WTC11 (cell line): ENCODE data around the gene DENND6A.

Source experiments
- ATF3 ChIP-seq: sonication (generic); formaldehyde crosslinking; conservative IDR thresholded peaks from 2 replicates; pipeline ENCODE4 v1.8.1; 2022; ENCODE audit warnings: mild to moderate bottlenecking, missing genetic modification reagents
- CREB1 ChIP-seq: sonication (generic); formaldehyde crosslinking; IDR thresholded peaks from 2 replicates; pipeline ENCODE4 v1.8.0; 2023; ENCODE audit warnings: mild to moderate bottlenecking, missing genetic modification reagents
- CTCF ChIP-seq: fragments of 200-600 bp; IDR thresholded peaks from 2 replicates; pipeline ENCODE4 v1.8.0; 2022; ENCODE audit warnings: antibody characterized with exemption
- ELF4 ChIP-seq: sonication (generic); formaldehyde crosslinking; IDR thresholded peaks from 2 replicates; pipeline ENCODE4 v1.8.1; 2022; ENCODE audit warnings: low read depth, mild to moderate bottlenecking, moderate library complexity, missing genetic modification reagents
- ERG ChIP-seq: fragments of 250-450 bp; sonication (Bioruptor Pico); IDR thresholded peaks from 2 replicates; pipeline ENCODE4 v1.8.0; 2021; ENCODE audit warnings: mild to moderate bottlenecking
- ESRRA ChIP-seq: sonication (generic); formaldehyde crosslinking; IDR thresholded peaks from 2 replicates; pipeline ENCODE4 v1.8.1; 2022; ENCODE audit warnings: mild to moderate bottlenecking, missing genetic modification reagents, borderline replicate concordance
- FOXJ3 ChIP-seq: sonication (generic); formaldehyde crosslinking; IDR thresholded peaks from 2 replicates; pipeline ENCODE4 v1.9.0; 2021; ENCODE audit warnings: missing genetic modification reagents, mild to moderate bottlenecking, borderline replicate concordance
- IRF1 ChIP-seq: sonication (generic); formaldehyde crosslinking; IDR thresholded peaks from 2 replicates; pipeline ENCODE4 v1.8.0; 2023; ENCODE audit warnings: missing genetic modification reagents
- NFATC4 ChIP-seq: fragments of 250-450 bp; sonication (Bioruptor Pico); IDR thresholded peaks from 2 replicates; pipeline ENCODE4 v1.9.0; 2021; ENCODE audit warnings: mild to moderate bottlenecking
- NFYB ChIP-seq: sonication (generic); formaldehyde crosslinking; conservative IDR thresholded peaks from 2 replicates; pipeline ENCODE4 v1.8.0; 2022; ENCODE audit warnings: low read depth, missing genetic modification reagents
- SMAD3 ChIP-seq: sonication (generic); formaldehyde crosslinking; IDR thresholded peaks from 2 replicates; pipeline ENCODE4 v1.8.0; 2022; ENCODE audit warnings: missing genetic modification reagents, mild to moderate bottlenecking, borderline replicate concordance
- STAT6 ChIP-seq: sonication (generic); formaldehyde crosslinking; conservative IDR thresholded peaks from 2 replicates; pipeline ENCODE4 v1.8.1; 2023; ENCODE audit warnings: mild to moderate bottlenecking, low read depth, missing genetic modification reagents, moderate library complexity
- ZNF219 ChIP-seq: sonication (generic); formaldehyde crosslinking; IDR thresholded peaks from 2 replicates; pipeline ENCODE4 v1.8.0; 2023; ENCODE audit warnings: missing genetic modification reagents, mild to moderate bottlenecking, borderline replicate concordance
- ZNF416 ChIP-seq: fragments of 250-450 bp; sonication (Bioruptor Pico); IDR thresholded peaks from 2 replicates; pipeline ENCODE4 v1.9.0; 2021; ENCODE audit warnings: mild to moderate bottlenecking, inconsistent platforms

GRCh38 chr3:57681691-57682090, 11.2 kb downstream of the DENND6A start:
- no peak for TF ChIP-seq CREB1 (CRISPR knock-in tag)
- TF ChIP-seq ELF4 (CRISPR knock-in tag), result no peak
- TF ChIP-seq NFYB (CRISPR knock-in tag), result no peak
- no peak for TF ChIP-seq SMAD3 (CRISPR knock-in tag)
- no peak for TF ChIP-seq ZNF416 (CRISPR knock-in tag)
- no peak for TF ChIP-seq CTCF
- TF ChIP-seq ATF3 (CRISPR knock-in tag), result no peak
- no peak for TF ChIP-seq ERG (CRISPR knock-in tag)
- TF ChIP-seq IRF1 (CRISPR knock-in tag), result no peak
- TF ChIP-seq NFATC4 (CRISPR knock-in tag), result no peak
- TF ChIP-seq ESRRA, result no peak
- no peak for TF ChIP-seq ZNF219 (CRISPR knock-in tag)
- no peak for TF ChIP-seq STAT6 (CRISPR knock-in tag)
- TF ChIP-seq FOXJ3 (CRISPR knock-in tag), result no peak
